ENCODE data around the gene RPS6KA6.

The RPS6KA6 gene

GRCh38 chrX:84064164-84064563 is 123.8 kb downstream of the RPS6KA6 start:
- TF ChIP-seq, protein P1, sequence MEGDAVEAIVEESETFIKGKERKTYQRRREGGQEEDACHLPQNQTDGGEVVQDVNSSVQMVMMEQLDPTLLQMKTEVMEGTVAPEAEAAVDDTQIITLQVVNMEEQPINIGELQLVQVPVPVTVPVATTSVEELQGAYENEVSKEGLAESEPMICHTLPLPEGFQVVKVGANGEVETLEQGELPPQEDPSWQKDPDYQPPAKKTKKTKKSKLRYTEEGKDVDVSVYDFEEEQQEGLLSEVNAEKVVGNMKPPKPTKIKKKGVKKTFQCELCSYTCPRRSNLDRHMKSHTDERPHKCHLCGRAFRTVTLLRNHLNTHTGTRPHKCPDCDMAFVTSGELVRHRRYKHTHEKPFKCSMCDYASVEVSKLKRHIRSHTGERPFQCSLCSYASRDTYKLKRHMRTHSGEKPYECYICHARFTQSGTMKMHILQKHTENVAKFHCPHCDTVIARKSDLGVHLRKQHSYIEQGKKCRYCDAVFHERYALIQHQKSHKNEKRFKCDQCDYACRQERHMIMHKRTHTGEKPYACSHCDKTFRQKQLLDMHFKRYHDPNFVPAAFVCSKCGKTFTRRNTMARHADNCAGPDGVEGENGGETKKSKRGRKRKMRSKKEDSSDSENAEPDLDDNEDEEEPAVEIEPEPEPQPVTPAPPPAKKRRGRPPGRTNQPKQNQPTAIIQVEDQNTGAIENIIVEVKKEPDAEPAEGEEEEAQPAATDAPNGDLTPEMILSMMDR (IDR thresholded peaks at IDR 0.05; ENCODE audit: insufficient read depth, low read length, poor library complexity, severe bottlenecking): no peak
- H3K27me3 ChIP-seq (replicated peaks; ENCODE audit: control insufficient read depth, insufficient read depth, low read length): no peaks in the 10 kb centered on the region
- no peak overlapping the region for H3K4me3 ChIP-seq (replicated peaks; ENCODE audit: low read depth, low read length)
- no peak for DNase-seq (ENCODE audit: extremely low read depth, insufficient read length)
- H3K36me3 ChIP-seq (ENCODE audit: control insufficient read depth, insufficient read depth, low read length): no peaks in the 10 kb centered on the region

- Histone ChIP-seq H3K27me3 (replicated peaks; ENCODE audit: control insufficient read depth, insufficient read depth, low read length) (no peaks in the 10 kb centered on the region), H3K4me3 (replicated peaks; ENCODE audit: low read depth, low read length) (no peak overlapping the region), H3K36me3 (ENCODE audit: control insufficient read depth, insufficient read depth, low read length) (no peaks in the 10 kb centered on the region)
- TF ChIP-seq, protein P1 (IDR thresholded peaks at IDR 0.05; ENCODE audit: insufficient read depth, low read length, poor library complexity, severe bottlenecking): no peak
- no peak for DNase-seq (ENCODE audit: extremely low read depth, insufficient read length)
Measured at GRCh38 chrX:84047339-84047738, 140.7 kb downstream of the RPS6KA6 start.

GRCh38 chrX:84046403-84046984 is 141.5 kb downstream of the RPS6KA6 start:
- peak; percentile 8 for DNase-seq (ENCODE audit: extremely low read depth, insufficient read length)
- Histone ChIP-seq H3K36me3 (ENCODE audit: control insufficient read depth, insufficient read depth, low read length) (no peaks in the 10 kb centered on the region), H3K4me3 (replicated peaks; ENCODE audit: low read depth, low read length) (no peak overlapping the region), H3K27me3 (replicated peaks; ENCODE audit: control insufficient read depth, insufficient read depth, low read length) (no peaks in the 10 kb centered on the region)
- TF ChIP-seq, protein P1 (IDR thresholded peaks at IDR 0.05; ENCODE audit: insufficient read depth, low read length, poor library complexity, severe bottlenecking): peak; percentile 79

DNA sequence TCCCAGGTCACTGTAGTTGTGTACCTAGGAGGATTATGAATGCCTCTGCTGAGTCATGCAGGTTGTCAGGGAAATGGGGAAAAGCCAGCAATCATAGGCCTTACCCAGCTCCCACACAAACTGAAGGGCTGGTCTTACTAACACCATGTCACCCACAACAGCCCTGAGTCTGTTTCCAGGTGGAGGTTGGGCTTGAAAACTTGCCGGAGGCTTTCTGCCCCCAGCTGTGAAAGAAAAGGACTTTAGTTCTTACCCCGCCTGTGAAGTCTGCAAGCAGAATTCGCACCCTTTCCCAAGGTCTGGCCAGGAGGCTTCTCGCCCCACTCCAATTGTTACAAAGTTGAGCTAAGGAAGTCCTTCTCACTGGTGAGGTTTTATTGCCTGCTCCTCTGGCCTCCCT is 143.9 kb downstream of the RPS6KA6 start:
- no peak for DNase-seq (ENCODE audit: extremely low read depth, insufficient read length)
- TF ChIP-seq, protein P1 (IDR thresholded peaks at IDR 0.05; ENCODE audit: insufficient read depth, low read length, poor library complexity, severe bottlenecking): no peak
- Histone ChIP-seq H3K27me3 (replicated peaks; ENCODE audit: control insufficient read depth, insufficient read depth, low read length) (no peaks in the 10 kb centered on the region), H3K36me3 (ENCODE audit: control insufficient read depth, insufficient read depth, low read length) (no peaks in the 10 kb centered on the region), H3K4me3 (replicated peaks; ENCODE audit: low read depth, low read length) (no peak overlapping the region)

Measured in GM06990 (cell line).